NCI-H146 (cell line): ENCODE results near the gene PPP1R3C.

Experiments used
- DNase-seq: peaks from one replicate; lab custom pipeline; 2025; lab: John Stamatoyannopoulos, UW

PPP1R3C gene

GRCh38 chr10:91601212-91601611, 31.7 kb downstream of the PPP1R3C start:
- no peak for DNase-seq

- DNase-seq: no peak
Observed at GRCh38 chr10:91598211-91598977, 34.5 kb downstream of the PPP1R3C start.

DNA sequence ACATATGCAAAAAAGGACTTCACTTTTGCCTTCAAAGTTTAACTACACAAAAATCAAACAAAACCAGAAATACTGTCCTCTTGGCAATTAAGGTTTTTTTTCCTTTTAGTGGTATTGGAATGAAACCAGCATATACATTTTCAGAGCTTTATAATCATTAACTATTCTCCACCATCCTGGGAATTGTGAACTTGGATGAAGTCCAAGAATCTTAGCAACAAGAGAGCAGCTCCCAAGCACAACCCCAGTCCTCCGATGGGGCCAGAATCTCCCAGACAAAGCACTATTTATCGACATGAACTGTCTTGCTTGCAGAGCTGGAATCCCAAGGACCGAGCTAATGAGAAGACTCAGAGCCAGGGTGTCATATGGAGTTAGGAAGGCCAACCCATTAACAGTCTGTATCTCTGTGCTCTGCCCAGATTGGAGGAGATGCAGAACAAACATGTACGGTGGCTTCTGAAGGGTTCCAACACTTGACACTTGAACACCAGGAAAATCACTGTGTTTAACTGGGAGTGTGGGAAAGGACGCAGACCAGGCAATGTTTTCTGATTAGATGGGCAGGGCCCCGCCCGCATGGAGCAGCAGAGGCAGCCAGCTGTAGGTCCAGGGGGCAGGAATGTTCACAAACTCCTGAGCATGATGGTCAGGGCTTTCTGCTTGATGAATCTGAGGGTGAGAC, 35.5 kb downstream of the PPP1R3C start:
- peak; percentile 61 for DNase-seq

- no peak for DNase-seq
Observed at GRCh38 chr10:91596825-91597196, 36.1 kb downstream of the PPP1R3C start.

DNA sequence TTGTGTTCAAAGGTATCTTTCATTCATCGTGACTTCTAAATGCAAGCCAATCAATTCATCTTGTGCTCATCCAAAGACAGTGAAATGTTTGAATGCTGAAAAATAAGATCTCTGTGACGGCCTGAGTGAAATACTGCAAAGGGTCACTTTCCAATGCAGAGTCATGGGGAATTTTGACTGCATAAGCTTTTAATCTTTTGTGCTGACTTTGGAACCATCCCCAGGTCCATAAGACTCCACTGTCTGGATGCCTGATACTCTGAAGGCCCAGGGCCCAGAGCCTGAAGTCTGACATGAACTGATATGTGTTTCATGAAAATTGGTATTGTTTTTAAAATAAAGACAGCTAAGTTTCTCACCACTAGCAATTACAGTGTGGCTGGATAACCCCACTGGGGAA, 39.0 kb downstream of the PPP1R3C start:
- DNase-seq: no peak

DNA sequence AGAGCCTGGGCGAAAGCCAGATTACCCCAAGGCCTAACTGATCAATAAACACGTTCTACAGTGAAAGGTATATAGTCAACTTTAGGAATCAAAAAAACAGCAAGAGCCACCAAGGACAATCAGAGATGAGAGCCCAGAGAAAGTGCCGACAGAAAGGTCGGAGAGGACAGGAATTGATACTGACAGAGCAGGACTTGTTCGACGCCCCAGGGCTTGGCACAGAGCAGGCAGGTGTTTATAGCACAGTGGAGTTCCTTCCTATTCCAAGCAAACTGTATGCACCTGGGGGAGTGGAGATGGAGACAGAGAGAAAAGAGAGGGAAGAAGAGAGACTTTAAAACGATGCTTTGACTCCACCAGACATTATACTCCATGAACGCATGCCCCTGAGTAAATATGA, 39.5 kb downstream of the PPP1R3C start:
- peak; percentile 93 for DNase-seq

- DNase-seq: peak; percentile 97
Observed at GRCh38 chr10:91592266-91592975, 40.5 kb downstream of the PPP1R3C start.

DNA sequence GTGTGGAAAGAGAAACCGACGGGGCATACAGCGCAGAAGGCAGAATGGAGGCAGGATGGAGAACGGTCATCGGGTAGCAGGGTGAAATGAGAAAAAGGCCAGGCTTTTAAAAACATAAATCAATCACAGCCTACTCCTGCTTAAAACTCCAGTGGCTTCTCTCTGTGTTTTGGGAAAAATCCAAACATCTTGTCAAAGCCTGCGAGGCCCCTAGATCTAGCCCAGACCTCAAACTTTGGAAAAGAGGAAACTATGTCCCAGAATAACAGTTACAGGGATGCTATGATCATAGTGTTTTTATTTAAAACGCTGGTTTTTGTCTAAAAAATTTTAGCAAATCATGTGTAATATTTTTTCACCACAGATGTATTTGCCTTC, 41.1 kb downstream of the PPP1R3C start:
- no peak for DNase-seq

DNA sequence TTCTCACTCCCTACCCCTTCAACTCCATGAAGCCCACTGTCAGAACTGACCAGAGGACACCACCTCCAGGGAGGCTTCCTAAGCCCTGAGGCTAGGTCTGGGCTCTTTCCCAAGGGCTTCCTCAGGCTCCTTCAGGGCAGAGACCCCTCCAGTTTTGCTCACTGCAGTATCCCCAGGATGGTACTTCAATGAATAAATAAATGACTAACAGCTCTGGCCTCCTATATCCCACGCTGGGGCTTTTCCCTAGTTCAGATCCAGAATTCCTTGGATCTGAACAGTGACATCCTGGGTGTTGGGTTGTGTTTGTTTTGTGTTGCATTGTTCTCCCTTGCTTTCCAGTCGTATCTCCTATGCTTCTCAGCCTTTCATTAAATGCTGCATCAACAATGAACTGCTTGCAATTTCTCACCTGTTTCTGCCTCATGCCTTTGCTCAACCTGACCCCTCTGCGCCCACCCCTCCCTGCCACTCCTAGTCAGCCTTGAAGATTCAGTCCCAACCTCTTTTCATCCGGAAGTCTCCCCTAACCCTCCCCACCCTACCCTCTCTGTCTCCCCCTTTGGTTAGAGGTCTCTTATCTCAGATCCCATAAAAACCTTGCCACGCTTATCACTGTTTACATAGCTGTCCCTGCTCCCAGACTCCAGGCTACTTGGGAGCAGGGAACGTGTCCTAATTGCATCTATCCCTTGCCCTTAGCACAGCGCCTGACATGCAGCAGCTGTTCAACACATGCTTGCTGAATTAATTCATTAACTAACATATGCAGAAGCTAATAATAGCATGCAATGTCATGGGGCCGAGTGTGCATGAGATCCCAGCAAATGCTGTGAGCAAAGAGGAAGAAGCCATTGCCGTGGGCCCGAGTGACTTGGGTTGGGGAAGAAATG, 41.7 kb downstream of the PPP1R3C start:
- peak; percentile 95 for DNase-seq

DNA sequence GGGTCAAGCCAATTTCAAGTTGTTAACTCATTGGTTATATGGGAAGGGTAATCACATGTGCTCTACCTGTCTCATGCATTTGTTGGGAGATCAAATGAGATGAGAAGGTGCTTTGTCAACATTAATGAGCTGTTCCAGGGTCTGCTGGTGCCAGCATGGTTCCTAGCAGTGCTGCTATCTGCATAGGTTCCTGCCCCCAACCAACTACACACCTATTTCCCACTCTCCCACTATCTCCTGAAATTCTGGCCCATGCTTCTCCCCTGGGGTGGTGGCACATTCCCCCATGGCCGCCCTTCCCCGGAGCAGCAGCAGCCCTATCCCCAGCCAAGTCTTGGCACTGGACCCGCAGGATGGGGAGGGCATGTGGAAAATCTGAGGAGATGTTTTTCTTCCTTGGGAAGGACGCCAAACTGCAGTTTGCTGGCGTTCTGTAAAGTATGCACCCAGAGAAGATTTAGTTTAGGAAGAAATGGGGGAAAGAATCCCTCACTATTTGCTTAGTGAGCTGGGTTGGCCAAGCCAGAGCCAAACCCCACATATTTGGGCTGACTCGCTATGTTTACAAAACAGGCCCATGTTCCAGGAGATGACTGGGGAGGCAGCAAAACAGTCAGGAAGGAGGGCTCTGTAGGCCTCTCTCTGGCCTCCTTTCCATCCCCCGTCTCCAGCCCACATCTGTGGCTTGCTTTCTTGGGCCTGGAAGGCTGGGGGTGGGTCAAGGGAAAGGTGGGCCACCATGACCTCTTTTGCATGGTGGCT, 42.5 kb downstream of the PPP1R3C start:
- DNase-seq: peak; percentile 12

- no peak for DNase-seq
Observed at GRCh38 chr10:91589658-91590035, 43.2 kb downstream of the PPP1R3C start.

DNA sequence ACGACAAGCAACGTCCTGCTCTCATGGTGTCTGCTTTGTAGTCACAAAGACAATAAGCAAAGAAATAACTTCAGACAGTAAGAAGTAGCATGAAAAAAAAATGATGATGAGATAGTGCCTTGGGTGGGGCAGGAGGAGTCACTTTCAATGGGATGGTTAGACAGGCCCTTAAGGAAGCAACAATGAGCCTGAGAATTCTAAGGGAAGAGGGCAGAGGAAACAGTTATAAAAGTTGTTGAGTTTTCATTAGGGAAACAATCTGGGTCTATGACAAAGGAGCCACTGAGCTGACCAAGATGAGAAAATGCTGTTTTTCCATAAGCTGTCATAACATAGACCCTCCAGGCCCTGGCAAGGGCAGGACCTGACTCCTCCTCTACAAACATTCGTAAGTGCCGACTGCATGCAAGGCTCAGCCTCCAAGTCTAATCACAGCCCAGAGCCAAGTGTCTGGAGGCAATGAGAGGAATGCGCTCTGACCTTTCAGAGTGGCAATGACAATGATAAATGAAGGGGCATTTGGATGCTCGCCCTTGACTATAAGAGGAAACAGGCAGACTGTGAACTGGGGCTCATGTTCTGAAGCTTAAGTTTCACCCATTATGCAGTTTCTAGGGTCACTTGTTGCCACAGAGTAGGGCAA, 43.7 kb downstream of the PPP1R3C start:
- DNase-seq: no peak

DNA sequence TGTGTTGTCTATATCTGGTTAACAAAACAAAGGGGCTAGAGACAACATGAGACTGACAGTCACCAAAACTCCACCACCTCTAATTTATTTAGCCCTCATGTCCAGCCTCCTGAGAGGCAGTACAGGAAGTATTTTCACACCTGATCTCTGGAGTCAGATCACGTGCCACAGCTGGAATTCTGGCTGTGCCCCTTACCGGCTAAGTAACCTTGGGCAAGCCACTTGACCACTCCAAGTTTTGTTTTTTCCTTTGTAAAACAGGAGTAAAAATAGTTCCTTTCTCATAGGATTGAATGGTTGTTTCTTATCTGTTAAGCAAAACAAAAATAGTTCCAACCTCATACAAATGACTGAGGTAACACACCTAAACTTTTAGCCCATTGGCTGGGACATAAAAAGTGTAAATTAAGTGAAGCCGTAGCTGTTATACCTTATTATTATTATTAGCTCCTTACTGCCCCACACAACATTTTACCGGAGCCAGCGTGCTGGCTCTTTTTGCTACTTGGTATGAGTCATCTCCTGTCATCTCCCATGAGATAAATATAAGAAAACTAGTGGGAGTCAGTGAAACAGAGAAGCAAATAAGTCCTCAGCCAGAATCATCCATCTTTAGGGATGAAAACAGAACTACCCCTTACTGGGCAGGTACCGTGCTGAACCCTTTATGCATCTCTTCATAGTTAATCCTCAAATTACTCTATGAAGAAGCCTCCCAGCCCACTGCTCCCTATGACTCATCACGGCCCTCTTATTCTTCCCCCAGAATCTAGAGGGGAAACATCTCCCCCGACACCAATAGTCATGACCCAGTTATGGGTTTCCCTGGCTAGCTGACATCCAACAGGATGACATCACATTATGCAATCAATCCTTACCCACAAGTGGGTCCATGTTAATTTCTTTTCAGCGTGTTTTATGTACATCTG, 44.9 kb downstream of the PPP1R3C start:
- no peak for DNase-seq

DNA sequence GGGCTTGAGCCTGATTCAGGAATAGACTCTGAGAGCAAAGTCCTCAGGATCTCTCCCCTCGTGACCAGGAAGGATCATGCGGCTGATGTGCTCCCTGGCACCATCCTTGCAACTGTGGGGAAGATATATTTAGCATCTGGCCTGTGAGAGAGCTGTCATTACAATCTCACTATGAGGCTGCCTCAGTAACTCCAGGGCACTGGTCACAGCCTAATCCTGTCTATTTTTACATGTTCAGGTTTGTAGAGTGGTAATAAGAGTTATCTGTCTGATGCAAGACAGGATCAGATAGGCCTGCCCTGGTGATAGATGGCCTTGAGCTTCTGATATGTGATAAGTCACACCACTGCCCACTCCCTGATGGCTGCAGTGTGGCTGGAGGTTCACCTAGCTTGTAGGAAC, 50.7 kb downstream of the PPP1R3C start:
- DNase-seq: no peak

GRCh38 chr10:91579329-91579985, 53.4 kb downstream of the PPP1R3C start:
- no peak for DNase-seq
